Measurements from ENCODE around the gene HOXA2.

HOXA2 gene

GRCh38 chr7:27071622-27072390, 30.7 kb downstream of the HOXA2 start:
- peak; percentile 40 for DNase-seq

GRCh38 chr7:27068259-27068658, 34.2 kb downstream of the HOXA2 start:
- no peak for DNase-seq

- DNase-seq: no peak
Measured at GRCh38 chr7:27066148-27066547, 36.3 kb downstream of the HOXA2 start.

- no peak for DNase-seq
Measured at GRCh38 chr7:27065709-27066108, 36.8 kb downstream of the HOXA2 start.

- DNase-seq: no peak
Measured at GRCh38 chr7:27064661-27065060, 37.8 kb downstream of the HOXA2 start.

GRCh38 chr7:27064159-27064558, 38.3 kb downstream of the HOXA2 start:
- peak; percentile 46 for DNase-seq

- DNase-seq: no peak
Measured at GRCh38 chr7:27062946-27063345, 39.5 kb downstream of the HOXA2 start.

- DNase-seq: no peak
Measured at GRCh38 chr7:27053153-27053552, 49.3 kb downstream of the HOXA2 start.

GRCh38 chr7:27051451-27051850, 51.0 kb downstream of the HOXA2 start:
- no peak for DNase-seq
